GM12874 (cell line): ENCODE measurements around the gene TOM1L2.

Experiments used
- CTCF ChIP-seq: IDR thresholded peaks from 2 replicates; pipeline ENCODE4 v1.5.1; 2011; ENCODE audit warnings: low read depth, mild to moderate bottlenecking, control low read depth, low read length, moderate library complexity; ENCODE audit not compliant: insufficient read depth

TOM1L2 gene

GRCh38 chr17:17846645-17847044 is 125.6 kb downstream of the TOM1L2 start:
- TF ChIP-seq CTCF: no peak

- no peak for TF ChIP-seq CTCF
Observed at GRCh38 chr17:17846003-17846402, 126.2 kb downstream of the TOM1L2 start.

- TF ChIP-seq CTCF: no peak
Observed at GRCh38 chr17:17845046-17845775, 127.0 kb downstream of the TOM1L2 start.

GRCh38 chr17:17844500-17844899 is 127.7 kb downstream of the TOM1L2 start:
- TF ChIP-seq CTCF: no peak

- TF ChIP-seq CTCF: no peak
Observed at GRCh38 chr17:17844079-17844478, 128.1 kb downstream of the TOM1L2 start.

- no peak for TF ChIP-seq CTCF
Observed at GRCh38 chr17:17843096-17843495, 129.1 kb downstream of the TOM1L2 start.

GRCh38 chr17:17842111-17842876 is 129.9 kb downstream of the TOM1L2 start:
- TF ChIP-seq CTCF: no peak
